NCI-H2171 treated with DMSO at 0.1 percent for 48 hours (cell line): ENCODE results near the gene ARSJ.

Experiments
- DNase-seq: peaks from one replicate; lab custom pipeline; 2025; lab: John Stamatoyannopoulos, UW

The ARSJ gene

GRCh38 chr4:113987382-113987941, 8.0 kb upstream of the ARSJ start:
- no peak for DNase-seq

- no peak for DNase-seq
Observed at GRCh38 chr4:113982181-113982580, 2.7 kb upstream of the ARSJ start.

- DNase-seq = no peak
Observed at GRCh38 chr4:113981591-113981990, 2.1 kb upstream of the ARSJ start.

DNA sequence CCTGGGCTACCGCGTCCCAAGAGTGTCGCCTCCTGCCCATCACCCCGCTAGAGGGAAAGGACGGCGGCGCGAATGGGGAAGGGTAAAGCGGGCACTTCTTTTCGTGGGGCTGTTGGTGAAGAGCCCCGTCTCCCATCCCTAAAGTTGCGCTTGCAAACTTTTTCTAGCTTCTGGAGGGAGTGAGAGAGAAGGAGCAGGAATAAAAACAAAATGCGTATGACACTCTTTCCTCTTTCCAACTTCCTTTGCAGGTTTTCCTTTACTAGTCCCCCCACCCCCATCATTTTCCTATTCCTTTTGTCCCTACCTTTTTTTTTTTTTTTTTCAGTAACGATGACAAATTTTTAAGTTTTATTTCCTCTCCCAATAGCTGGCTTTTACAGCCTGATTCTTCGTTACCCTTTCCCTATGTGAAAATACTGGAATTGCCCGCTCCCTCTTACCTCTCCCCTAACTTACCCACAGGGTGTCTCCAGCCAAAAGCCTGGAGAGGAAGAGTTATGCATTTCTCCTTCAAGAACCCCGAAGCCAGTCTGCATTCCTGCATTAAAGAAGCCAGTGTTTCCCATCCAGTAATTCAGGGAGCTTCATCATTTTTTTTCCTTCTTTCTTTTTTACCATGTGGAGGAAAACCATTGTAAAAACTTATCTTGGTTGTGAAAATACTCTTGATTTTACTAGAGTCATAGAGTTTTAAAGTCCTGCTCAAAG, 613 bp upstream of the ARSJ start:
- DNase-seq = no peak

DNA sequence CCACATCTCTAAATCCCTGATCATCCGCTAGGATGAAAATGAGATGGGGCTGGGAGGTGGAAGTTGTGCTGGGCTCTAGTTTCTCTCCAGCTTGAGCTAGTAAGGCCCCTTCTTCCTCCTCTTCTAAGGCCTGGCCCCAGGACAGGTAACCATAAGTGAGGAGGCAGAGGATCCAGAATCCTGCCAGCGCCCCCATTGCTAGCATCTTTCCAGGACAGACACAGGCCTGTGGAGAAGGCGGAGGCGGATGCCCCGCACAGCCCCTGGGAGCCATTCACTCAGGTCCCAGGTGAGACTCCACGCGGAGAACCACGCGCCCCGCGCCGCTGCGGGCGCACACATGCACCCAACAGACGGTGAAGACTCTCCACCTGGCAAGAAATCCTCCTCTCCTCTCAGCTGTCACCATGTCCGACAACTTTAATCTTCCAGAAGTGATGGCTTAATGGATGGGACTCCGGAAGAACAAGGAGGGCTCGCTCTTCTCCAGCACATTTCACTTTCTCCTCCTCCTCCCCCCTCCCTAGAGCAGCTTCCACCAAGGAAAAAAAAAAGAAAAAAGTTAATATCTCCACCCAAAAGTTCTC, 793 bp downstream of the ARSJ start:
- no peak for DNase-seq

DNA sequence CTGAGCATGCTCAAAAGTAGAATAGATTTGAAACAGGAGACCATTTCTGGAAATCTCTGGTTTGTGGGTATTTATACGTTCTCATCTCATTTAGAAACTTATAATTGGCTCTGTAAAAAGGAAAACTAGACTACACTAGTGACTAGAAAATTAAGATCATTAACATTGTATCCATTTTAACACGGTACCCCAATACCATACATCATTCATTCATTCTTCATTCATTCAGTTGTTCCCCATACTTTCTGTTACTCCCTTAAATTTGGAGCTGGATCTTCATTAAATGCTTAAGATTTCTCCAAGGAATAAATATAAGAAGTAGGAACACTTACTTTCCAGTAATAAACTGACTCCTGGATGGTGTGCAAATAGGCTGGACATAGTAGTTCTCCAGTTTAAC, 1.3 kb downstream of the ARSJ start:
- DNase-seq = no peak

DNA sequence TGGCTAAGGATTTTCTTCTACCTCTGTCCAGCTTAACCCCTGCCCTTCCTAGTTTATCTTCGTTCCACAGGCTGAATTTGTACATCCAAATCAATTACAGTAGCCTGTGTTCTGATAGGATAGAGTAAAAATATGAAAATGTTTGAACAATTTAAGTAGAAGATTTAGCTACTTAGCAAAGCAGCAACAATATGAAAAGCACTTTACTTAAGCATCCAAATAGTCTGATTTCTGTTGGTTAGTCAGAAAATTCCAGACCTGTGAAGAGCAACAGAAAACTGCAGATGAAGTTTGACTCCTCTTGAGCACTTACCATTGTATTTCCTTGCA, 2.0 kb downstream of the ARSJ start:
- no peak for DNase-seq

DNA sequence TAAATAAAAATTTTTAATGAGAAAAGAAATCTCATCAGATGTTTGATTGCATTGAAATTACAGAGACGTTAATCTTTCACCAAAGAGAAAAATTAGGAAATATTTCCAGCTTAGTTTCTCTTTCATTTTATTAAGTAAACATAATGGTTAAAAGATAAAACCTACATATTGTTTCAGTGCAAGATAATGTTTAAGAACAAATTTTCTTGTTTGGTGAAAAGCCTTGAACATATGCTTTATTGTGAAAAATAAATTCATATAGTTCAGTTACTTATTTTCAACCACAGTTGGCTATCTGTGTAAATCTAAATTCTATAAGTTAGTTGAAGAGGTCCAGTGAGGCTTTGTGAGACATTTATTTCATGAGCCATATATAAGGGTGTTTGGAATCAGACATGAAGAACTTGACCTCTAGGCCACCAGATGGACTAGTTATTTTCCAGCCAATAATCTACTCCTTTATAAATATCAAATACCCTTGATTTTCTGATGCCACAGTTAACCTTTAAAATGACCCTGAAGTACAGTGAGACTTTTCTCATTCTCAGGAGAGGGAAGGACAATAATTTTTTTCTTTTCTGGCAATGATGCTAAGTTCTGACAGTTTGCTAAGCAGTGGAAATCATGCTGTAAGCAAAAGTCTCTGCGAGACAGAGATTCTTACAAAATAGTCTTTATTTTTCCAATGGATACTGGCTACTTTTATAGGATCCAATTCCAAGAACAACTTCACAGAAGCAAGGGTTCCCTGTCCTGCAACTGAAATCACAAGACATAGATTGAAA, 2.5 kb downstream of the ARSJ start:
- DNase-seq = no peak

GRCh38 chr4:113975578-113975977, 3.9 kb downstream of the ARSJ start:
- DNase-seq = no peak

DNA sequence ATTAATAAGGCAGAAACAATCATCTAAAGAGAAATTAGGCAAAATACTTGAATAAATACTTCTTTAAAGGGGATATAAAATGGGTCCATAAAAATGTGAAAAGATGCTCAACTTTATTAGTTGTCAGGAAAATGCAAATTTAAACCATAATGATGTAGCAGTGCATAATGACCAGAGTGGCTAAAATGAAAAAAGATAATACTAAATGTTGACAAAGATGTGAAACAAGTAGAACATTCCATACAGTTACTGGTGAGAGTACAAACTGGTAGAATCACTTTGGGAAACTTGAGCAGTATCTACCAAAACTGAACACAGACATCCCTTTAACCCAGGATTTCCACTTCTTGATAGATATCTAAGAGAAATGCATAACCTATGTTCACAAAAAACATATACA, 5.0 kb downstream of the ARSJ start:
- no peak for DNase-seq

GRCh38 chr4:113973345-113973744, 6.1 kb downstream of the ARSJ start:
- no peak for DNase-seq

- no peak for DNase-seq
Observed at GRCh38 chr4:113972781-113973180, 6.7 kb downstream of the ARSJ start.

DNA sequence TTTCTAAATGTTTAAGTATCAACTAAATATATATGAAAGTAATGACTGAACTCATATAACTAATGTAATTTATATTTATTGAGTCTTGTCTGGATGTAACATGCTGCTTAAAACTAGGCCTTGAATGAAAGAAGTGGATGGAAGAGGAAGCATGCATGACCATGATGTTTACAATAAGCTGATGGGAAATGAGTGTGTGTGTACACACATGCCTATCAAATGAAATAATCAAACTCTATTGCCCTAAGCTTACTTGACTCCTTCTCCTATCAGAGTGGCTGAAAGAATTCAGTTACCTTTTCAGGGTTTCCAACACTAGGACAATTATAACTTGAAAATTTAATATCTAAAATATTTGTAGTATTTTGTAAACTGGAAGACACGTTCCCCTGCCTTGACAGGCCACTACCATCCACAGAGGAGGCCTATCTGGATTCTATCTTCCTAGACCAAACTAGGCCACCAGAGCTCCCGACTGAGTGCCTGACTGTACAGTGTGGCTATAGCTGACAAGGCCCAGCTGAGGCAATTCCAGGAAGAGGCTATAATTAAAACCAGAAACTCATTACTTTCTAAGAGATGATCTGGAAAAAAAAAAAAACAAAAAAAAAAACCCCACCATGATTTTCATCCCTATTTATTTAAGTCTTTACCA, 7.6 kb downstream of the ARSJ start:
- DNase-seq = no peak

DNA sequence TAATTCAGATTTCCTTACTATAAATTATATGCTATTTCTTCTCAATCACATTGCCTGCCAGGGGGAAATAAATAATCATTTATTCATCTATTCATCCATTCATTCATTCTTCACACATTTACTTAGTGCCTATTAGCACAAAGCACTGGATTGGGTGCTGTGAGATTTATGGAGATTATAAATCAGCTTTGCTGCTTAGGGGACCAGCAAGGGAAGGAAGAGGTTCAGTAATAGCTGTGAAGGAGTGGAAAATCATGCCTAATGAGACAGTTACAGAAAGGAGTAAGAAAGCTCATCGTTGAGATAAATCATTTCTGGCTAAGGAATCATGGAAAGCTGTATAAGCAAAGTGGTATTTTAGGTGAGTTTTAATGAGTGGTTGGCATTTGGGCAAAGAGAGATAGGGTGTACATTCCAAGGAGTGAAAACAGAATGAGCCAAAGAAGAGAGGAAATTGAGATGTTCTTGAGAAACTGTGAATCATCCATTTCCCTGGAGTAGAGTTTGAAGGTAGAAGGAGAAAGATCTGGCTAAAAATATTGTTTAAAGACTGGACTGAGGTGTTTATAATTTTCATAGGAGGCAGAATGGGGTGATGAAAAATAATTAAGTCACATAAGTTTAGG, 9.6 kb downstream of the ARSJ start:
- DNase-seq = no peak

DNA sequence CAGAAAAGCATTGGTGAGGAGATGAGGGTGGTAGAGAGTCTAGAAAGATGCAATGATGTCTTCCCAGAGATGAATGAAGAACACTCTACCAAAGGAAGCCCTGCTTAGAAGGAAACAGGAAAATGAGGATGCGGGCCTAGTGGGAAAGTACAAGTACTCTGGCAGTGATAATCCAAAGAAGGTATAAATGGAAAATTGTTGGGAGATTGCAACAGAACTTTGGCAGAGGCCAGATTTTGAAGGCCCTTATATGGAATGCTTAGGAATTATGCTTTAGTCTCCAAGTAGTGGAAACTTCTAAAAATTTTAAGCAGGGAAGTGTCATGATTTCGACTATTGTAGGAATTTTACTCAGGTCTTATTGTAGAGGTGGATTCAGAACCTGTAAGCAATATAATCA, 11.0 kb downstream of the ARSJ start:
- DNase-seq = no peak

- DNase-seq = no peak
Observed at GRCh38 chr4:113967687-113968086, 11.8 kb downstream of the ARSJ start.

DNA sequence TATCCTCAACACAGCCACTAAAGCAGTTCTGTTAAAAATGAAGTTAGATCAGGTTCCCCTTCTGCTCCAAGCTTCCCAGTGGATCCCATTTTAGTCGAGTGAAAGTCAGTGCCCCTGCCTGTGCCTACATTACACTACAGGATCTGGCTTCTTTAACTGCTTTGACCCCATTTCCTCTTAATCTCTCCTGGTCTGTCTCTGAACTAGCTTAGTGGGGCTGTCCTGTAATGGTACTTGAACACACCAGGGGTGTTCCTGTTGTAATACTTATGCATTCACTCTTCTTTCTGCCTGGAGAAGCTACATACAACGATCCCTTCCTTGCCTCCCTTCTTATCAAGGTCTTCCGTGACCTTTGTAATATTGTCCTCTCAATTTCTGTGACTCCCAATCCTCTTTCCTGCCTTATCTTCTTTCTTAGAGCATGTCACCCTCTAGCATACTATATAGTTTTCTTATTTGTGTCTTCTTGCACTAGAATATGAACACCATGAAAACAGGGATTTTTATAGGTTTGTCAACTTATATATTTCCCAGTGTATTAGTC, 16.7 kb downstream of the ARSJ start:
- no peak for DNase-seq

DNA sequence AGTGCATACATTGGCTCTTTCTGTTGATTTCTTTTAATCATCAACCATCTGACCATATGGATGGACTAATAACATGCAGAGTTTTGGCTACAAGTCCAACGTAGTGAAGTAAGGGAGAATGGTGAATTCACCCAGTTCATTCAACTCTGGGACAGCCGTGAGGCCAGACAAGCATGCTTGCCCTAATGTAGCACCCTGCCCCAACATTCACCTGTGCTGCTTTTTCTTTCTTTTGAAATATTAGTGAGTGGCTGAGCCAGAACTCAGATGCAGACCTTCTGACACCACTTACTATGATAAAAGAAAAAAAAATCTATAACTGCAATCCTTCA, 17.5 kb downstream of the ARSJ start:
- DNase-seq = no peak

GRCh38 chr4:113960684-113961321, 18.6 kb downstream of the ARSJ start:
- no peak for DNase-seq

GRCh38 chr4:113959539-113959937, 19.9 kb downstream of the ARSJ start:
- DNase-seq = no peak

GRCh38 chr4:113958766-113959538, 20.5 kb downstream of the ARSJ start:
- DNase-seq = no peak
